Loucy (cell line): ENCODE results near the gene KRTAP3-2.

Experiments
- H2AFZ ChIP-seq: fragments of 200-600 bp; sonication (generic); 2 replicates; pipeline ENCODE4 v1.6.0; 2016; ENCODE audit warnings: antibody characterized with exemption, mild to moderate bottlenecking, low read length, moderate library complexity
- H3F3A ChIP-seq: fragments of 200-600 bp; 2 replicates; pipeline ENCODE4 v1.6.0; 2016; ENCODE audit warnings: antibody characterized with exemption, low read depth, mild to moderate bottlenecking
- H3K27me3 ChIP-seq: fragments of 200-600 bp; sonication (generic); 2 replicates; pipeline ENCODE4 v1.6.1; 2014; ENCODE audit warnings: low read length, mild to moderate bottlenecking; ENCODE audit not compliant: insufficient read depth, poor library complexity, severe bottlenecking
- H3K36me3 ChIP-seq: fragments of 200-600 bp; sonication (generic); 2 replicates; pipeline ENCODE4 v1.6.1; 2016; ENCODE audit warnings: low read length; ENCODE audit not compliant: insufficient read depth
- H3K4me1 ChIP-seq: fragments of 200-600 bp; sonication (generic); 2 replicates; pipeline ENCODE4 v1.5.1; 2014; ENCODE audit warnings: low read length, mild to moderate bottlenecking; ENCODE audit not compliant: insufficient read depth, poor library complexity, severe bottlenecking
- H3K4me2 ChIP-seq: fragments of 200-600 bp; sonication (generic); 2 replicates; pipeline ENCODE4 v1.6.0; 2014; ENCODE audit warnings: antibody characterized with exemption, low read length, low read depth, mild to moderate bottlenecking; ENCODE audit not compliant: poor library complexity, severe bottlenecking
- H3K4me3 ChIP-seq: fragments of 200-600 bp; sonication (generic); 2 replicates; pipeline ENCODE4 v1.5.1; 2014; ENCODE audit warnings: low read length, mild to moderate bottlenecking, mixed read lengths; ENCODE audit not compliant: poor library complexity, severe bottlenecking
- H3K79me2 ChIP-seq: fragments of 200-600 bp; sonication (generic); 2 replicates; pipeline ENCODE4 v1.6.1; 2014; ENCODE audit warnings: low read length; ENCODE audit not compliant: insufficient read depth
- H3K9ac ChIP-seq: fragments of 200-600 bp; sonication (generic); 2 replicates; pipeline ENCODE4 v1.6.0; 2014; ENCODE audit warnings: mild to moderate bottlenecking, low read depth, low read length, moderate library complexity; ENCODE audit not compliant: poor library complexity, severe bottlenecking
- H3K9me2 ChIP-seq: fragments of 200-600 bp; sonication (generic); replicated peaks from 2 replicates; pipeline ENCODE4 v1.6.1; 2016; ENCODE audit warnings: low read depth, low read length, mixed read lengths
- H3K9me3 ChIP-seq: fragments of 200-600 bp; sonication (generic); 2 replicates; pipeline ENCODE4 v1.6.1; 2014; ENCODE audit warnings: mild to moderate bottlenecking, antibody characterized with exemption, low read length, low read depth; ENCODE audit not compliant: insufficient read depth
- H4K20me1 ChIP-seq: fragments of 200-600 bp; sonication (generic); 2 replicates; pipeline ENCODE4 v1.6.0; 2014; ENCODE audit warnings: antibody characterized with exemption, low read length, mild to moderate bottlenecking; ENCODE audit not compliant: insufficient read depth, poor library complexity, severe bottlenecking
- EZH2phosphoT487 ChIP-seq: fragments of 200-600 bp; IDR thresholded peaks from 2 replicates; pipeline ENCODE4 v1.6.1; 2018; ENCODE audit warnings: antibody characterized with exemption, mild to moderate bottlenecking, moderate library complexity, borderline replicate concordance
- TF ChIP-seq, protein P1 (sequence below): fragments of 200-600 bp; sonication (generic); conservative IDR thresholded peaks from 2 replicates; pipeline ENCODE4 v1.5.1; 2014; ENCODE audit warnings: mild to moderate bottlenecking, antibody characterized with exemption, low read length

KRTAP3-2 gene

DNA sequence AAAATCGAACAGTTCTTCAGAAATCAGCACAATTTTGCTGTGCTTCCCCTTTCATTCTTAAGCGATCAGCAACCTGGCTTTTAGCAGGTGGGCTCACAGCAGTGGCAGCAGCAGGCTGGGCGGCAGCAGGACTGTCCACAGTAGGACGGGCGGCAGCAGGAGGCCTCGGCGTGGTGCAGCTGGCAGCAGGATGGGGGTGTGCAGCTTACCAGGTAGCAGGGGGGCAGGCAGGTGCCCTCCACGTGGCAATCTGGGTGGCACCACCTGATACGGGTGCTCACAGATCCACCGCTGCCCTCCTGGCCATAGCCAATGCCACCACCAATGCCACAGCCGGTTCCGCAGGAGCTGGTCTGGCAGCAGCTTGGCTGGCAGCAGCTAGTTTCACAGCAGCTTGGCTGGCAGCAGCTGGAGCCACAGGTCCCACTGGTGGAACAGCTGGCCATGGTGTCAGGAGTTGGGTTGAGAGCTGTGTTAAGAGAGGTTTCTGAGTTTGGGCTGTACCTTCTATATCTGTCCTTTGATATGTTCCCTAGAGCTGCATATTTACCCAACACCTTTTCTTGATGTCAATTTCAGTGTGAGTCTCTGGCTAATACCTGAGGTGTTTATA is 30.0 kb upstream of the KRTAP3-2 start, which contains the start of gene KRTAP1-4:
TSS of gene KRTAP1-4 (minus strand) at position 563 of the 613 bp plus-strand sequence. CDS start at position 446, 117 bp downstream.
- H3K4me3 ChIP-seq: no peak within 1 kb of the TSS
- no peaks in the 10 kb centered on the region for H3K9me3 ChIP-seq
- H2AFZ ChIP-seq: no peak within 1 kb of the TSS
- H3K4me1 ChIP-seq: no peaks in the 10 kb centered on the region
- H3K36me3 ChIP-seq: no peaks in the 10 kb centered on the region
- H3K9ac ChIP-seq: no peak within 1 kb of the TSS
- H3F3A ChIP-seq: no peaks in the 10 kb centered on the region
- TF ChIP-seq, protein P1, sequence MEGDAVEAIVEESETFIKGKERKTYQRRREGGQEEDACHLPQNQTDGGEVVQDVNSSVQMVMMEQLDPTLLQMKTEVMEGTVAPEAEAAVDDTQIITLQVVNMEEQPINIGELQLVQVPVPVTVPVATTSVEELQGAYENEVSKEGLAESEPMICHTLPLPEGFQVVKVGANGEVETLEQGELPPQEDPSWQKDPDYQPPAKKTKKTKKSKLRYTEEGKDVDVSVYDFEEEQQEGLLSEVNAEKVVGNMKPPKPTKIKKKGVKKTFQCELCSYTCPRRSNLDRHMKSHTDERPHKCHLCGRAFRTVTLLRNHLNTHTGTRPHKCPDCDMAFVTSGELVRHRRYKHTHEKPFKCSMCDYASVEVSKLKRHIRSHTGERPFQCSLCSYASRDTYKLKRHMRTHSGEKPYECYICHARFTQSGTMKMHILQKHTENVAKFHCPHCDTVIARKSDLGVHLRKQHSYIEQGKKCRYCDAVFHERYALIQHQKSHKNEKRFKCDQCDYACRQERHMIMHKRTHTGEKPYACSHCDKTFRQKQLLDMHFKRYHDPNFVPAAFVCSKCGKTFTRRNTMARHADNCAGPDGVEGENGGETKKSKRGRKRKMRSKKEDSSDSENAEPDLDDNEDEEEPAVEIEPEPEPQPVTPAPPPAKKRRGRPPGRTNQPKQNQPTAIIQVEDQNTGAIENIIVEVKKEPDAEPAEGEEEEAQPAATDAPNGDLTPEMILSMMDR: no peak
- TF ChIP-seq EZH2phosphoT487: no peak
- no peaks in the 10 kb centered on the region for H4K20me1 ChIP-seq
- H3K79me2 ChIP-seq: no peaks in the 10 kb centered on the region
- H3K4me2 ChIP-seq: no peak within 1 kb of the TSS
- H3K9me2 ChIP-seq: no peaks in the 10 kb centered on the region
- no peaks in the 10 kb centered on the region for H3K27me3 ChIP-seq

GRCh38 chr17:41026715-41027471 is 27.2 kb upstream of the KRTAP3-2 start, which contains the start of gene KRTAP1-5:
Gene KRTAP1-5 (minus strand): TSS chr17:41027208. CDS start chr17:41027155, 53 bp downstream.
- TF ChIP-seq EZH2phosphoT487: no peak
- TF ChIP-seq, protein P1: no peak
- Histone ChIP-seq H3K36me3 (no peaks in the 10 kb centered on the region), H3K9ac (no peak within 1 kb of the TSS), H3F3A (no peaks in the 10 kb centered on the region), H3K9me2 (no peaks in the 10 kb centered on the region), H2AFZ (no peak within 1 kb of the TSS), H3K4me3 (no peak within 1 kb of the TSS), H3K4me1 (no peaks in the 10 kb centered on the region), H3K9me3 (no peaks in the 10 kb centered on the region), H3K4me2 (no peak within 1 kb of the TSS), H3K79me2 (no peaks in the 10 kb centered on the region), H4K20me1 (no peaks in the 10 kb centered on the region), H3K27me3 (no peaks in the 10 kb centered on the region)

GRCh38 chr17:41024697-41025096 is 25.0 kb upstream of the KRTAP3-2 start:
- Histone ChIP-seq H3K36me3 (no peaks in the 10 kb centered on the region), H3K27me3 (no peaks in the 10 kb centered on the region), H3F3A (no peaks in the 10 kb centered on the region), H3K79me2 (no peaks in the 10 kb centered on the region), H3K4me2 (no peak overlapping the region), H3K9me2 (no peaks in the 10 kb centered on the region), H3K4me1 (no peaks in the 10 kb centered on the region), H3K9ac (no peak overlapping the region), H4K20me1 (no peaks in the 10 kb centered on the region), H3K9me3 (no peaks in the 10 kb centered on the region), H2AFZ (no peak overlapping the region), H3K4me3 (no peak overlapping the region)
- TF ChIP-seq, protein P1: no peak
- TF ChIP-seq EZH2phosphoT487: no peak
